ENCODE data around the gene TMEM19.
A peak's percentile ranks its signal among the peaks of the same experiment; 100 is the strongest.
"Not testable (repeated sequence)": the region's sequence is repeated elsewhere in the genome, so short reads cannot be mapped to it uniquely, and the experiment has no call there.

TMEM19 gene

GRCh38 chr12:71666259-71666658, 19.6 kb upstream of the TMEM19 start:
- no peak for DNase-seq

GRCh38 chr12:71671311-71671710, 14.6 kb upstream of the TMEM19 start:
- DNase-seq, result no peak

DNA sequence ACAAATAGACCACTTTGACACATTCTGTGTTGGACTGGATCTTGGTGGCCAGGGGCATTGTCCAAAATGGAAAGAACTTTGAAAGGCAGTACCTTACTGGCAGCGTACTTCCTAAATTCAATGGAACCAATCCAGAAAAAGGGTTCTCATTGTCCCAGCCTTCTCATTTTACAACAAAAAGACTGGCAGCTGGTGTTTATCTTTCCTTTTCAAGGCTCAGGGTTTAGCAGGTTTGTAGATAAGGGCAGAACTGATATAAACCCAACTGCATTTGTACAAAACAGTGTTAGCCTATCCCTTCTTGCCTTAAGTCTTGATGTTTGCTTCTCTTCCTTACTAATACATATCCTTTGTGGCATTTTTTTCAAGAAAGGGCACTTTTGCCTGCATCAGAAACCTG, 14.1 kb upstream of the TMEM19 start:
- peak; percentile 35 for DNase-seq

- no peak for DNase-seq
These were observed 3.4 kb upstream of the TMEM19 start for GRCh38 chr12:71682466-71682865.

DNA sequence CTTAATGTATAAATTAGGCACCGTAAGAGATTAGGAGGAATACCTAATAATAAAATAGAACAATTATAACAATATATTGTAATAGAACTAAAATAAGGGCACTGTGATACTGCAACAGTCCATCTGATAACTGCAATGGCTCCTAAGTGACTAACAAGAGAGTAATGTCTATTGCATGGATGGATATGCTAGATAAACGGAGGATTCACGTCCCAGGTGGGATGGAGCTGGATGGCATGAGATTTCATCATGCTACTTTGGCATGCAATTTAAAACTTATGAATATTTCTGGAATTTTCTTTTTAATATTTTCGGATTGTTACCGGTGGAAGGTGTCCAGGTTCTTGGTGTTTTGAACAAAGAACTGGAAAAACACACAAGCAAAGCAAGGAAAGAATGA, 2.2 kb upstream of the TMEM19 start:
- DNase-seq, result no peak

DNA sequence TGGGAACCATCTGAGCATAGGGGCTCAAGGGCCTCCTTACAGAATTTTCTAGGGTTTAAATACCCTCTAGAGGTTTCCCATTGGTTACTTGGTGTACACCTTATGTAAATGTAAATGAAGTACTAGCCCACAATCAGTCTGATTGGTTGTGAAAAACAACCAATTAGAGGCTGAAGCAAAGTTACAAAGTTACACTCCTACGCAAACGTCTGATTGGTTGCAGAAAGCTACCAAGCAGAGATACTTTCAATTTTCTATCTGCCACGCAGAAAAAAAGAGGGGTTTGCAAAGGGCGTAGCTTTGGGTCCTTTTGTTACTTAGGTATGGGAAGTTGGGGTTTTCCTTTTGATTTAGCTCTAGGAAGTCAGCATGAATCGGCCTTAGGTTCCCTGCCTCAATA, 1.8 kb upstream of the TMEM19 start:
- DNase-seq, result no peak

GRCh38 chr12:71685312-71685906, 473 bp upstream of the TMEM19 start:
- DNase-seq, result no peak

- DNase-seq, result peak; percentile 50
These were observed 760 bp downstream of the TMEM19 start for GRCh38 chr12:71686658-71687025.

GRCh38 chr12:71687172-71687571, 1.3 kb downstream of the TMEM19 start:
- DNase-seq, result not testable (repeated sequence)

DNA sequence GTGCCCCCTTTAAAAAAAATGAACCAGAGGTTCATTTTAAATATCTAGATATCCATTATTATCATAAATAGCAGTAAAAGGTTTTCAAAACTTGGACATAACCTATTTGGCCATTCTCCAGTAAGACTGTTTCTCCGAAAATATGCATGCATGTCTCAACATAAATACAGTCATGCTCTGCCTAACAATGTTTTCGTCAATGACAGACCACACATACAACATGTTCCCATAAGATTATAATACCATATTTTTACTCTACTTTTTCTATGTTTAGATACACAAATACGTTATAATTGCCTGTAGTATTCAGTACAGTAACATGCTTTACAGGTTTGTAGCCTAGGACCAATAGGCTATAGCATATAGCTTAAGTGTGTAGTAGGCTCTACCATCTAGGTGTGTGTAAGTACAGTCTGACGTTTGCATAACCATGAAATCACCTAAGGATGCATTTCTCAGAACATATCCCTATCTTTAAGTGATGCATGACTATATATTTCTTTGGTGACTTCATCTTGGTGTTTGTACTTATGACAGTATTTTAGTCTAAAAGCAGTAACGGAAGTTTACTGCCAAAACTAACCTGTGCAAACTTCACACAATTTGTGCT, 3.2 kb downstream of the TMEM19 start:
- DNase-seq, result no peak

DNA sequence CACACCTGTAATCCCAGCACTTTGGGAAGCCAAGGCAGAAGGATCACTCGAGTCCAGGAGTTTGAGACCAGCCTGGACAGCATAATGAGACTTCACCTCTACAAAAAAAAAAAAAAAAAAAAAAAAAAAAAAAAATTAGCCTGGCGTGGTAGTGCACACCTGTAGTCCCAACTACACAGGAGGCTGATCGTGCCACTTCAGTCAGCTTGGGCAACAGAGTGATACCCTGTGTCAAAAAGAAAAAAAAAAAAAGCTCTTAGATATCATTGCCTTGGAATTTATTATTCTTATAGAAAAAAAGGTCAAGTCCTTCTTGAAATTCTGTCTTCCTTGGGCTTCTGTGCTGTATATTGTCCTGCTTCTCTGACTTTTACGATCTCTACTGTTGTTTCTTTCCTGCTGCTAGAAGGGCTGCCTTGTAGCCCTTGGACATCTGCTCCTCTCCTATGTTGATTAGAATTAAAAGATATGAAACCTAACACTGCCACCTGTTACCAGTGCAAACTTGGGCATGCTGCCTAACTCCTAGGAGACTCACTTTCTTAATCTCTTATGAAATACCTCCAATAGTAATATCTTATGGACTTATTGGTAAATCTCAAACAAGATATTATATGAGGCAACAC, 5.7 kb downstream of the TMEM19 start:
- peak; percentile 60 for DNase-seq

DNA sequence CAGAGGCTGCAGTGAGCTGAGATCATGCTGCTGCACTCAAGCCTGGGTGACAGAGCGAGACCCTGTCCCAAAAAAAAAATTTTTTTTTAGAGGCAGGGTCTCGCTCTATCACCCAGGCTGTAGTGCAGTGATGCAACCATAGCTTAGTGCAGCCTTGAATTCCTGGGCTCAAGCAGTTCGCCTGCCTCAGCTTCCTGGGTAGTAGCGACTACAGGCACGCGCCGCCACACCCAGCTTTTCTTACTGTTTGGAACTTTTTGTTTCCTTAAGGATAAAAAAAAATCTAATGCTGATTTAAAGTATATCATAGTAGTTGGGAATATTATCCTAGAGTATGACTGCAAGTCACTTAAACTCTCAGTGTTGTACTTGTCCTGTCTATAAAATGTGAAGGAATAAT, 7.2 kb downstream of the TMEM19 start:
- DNase-seq, result no peak

DNA sequence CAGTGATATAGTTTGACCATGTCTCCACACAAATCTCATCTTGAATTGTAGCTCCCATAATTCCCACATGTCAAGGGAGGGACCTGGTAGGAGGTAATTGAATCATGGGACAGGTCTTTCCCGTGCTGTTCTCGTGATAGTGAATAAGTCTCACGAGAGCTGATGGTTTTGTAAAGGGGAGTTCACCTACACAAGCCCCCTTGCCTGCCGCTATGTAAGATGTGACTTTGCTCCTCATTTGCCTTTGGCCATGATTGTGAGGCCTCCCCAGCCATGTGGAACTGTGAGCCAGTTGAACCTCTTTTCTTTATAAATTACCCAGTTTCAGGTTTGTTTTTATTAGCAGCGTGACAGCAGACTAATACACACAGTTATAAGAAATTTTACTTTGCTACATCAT, 7.8 kb downstream of the TMEM19 start:
- DNase-seq, result not testable (repeated sequence)

DNA sequence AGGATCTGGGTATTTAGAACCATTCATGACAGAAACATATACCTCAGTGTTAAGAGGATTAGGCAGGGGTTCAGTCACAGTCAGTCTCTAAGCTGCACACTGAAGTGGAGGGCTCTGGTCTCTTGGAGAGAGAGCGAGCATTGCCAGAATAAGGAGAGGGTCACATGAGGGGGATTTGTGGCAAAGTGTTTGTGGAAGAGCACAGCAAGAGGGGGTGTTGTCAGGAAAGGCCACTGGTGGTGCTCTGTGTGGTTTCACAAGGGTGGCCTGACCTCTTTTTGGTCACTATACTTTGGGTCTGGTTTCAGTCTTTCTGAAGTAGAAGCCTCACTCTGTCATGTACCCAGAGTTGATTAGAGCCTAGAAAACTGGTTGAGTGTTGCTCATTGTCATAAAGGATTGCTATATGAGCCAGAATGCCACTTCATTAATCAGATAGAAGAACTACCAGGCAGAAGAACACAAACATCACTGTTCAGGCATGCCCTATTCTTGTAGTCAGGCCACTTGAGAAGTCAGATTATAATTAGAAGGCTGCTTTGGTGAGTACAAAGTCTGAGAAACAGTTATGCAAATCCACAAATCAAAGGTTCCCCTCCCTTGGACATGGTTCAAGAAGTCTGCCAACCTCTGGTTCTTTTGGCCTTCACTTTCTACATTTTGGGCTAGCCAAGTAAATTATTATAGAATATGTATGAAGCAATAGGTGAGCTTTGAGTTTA, 8.4 kb downstream of the TMEM19 start:
- peak; percentile 75 for DNase-seq

DNA sequence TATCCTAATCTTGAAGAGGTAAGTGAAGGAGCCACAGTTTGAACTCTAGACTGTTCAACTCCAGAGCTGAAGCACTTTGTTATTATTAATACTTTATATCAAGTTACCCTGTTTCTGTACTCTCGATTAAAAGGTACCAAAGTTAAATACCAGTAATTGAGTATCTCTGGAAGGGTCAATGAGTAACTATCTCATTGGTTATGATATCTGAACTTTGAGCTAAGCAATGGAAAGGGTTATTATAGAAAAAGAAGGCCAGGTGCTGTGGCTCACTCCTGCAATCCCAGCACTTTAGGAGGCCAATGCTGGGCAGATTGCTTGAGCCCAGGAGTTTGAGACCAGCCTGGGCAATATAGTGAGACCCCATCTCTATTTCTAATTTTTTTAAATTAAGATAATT, 9.9 kb downstream of the TMEM19 start:
- no peak for DNase-seq

GRCh38 chr12:71702181-71702580, 16.3 kb downstream of the TMEM19 start:
- DNase-seq, result not testable (repeated sequence)

- DNase-seq, result no peak
These were observed 16.7 kb downstream of the TMEM19 start for GRCh38 chr12:71702590-71702989.

- no peak for DNase-seq
These were observed 17.3 kb downstream of the TMEM19 start for GRCh38 chr12:71703206-71703605.

GRCh38 chr12:71704920-71705319, 19.0 kb downstream of the TMEM19 start:
- peak; percentile 24 for DNase-seq

- DNase-seq, result no peak
These were observed 22.8 kb downstream of the TMEM19 start for GRCh38 chr12:71708658-71709057.

DNA sequence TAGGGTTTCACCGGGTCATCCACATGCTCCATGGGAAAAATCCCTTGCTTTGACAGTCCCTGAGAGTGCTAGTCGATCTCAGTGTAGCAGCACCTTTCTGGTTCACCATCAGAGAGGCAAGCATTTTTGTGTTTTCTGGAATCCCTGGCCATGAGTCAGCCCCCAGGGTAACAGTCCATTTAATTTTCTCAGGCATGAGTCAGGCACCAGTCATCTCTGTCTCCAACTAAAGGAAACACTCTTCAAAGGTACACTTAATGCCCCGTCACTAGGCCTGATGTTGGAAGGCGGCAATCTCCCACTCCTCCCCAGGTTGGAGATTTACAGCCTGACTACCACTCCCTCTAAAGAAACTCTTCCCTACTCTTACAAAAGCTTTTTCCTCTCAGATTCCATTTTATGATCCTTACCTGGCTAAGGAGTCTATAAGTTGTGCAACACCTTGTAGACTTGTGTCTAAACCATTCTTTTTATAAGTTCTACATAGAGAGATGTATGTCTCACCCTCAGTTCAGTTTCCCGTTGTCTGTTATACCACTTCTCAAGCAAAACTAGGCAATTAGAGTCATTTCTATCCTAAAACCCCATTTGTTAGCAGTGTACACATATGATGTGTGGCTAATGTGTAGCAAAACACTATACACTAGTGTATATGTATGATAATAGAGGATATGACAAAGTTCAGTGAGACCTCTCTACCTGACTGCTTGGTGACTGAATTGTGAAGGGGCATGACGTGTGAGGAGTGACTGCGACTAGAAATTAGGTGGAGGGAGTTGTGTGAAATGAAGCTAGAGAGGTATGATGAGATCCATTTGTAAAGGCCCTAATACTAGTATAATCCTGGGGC, 24.6 kb downstream of the TMEM19 start:
- DNase-seq, result no peak

GRCh38 chr12:71718611-71719010, 32.7 kb downstream of the TMEM19 start:
- no peak for DNase-seq

Data from NCI-H1105 treated with DMSO at 0.1 percent for 48 hours (cell line).